GM12878 (cell line): ENCODE measurements around the gene EXOC4. TPM values are rescaled to one million over a fixed set of nuclear protein-coding genes. Genes with fewer than 3 reads are reported as not detected.

Experiments
- ATAC-seq: fragments of 200-7000 bp; cut with Tn5 transposase; 3 replicates; pipeline ENCODE4 v1.9.1; 2020; ENCODE audit warnings: mild to moderate bottlenecking, moderate library complexity
- BruUV-seq: library from RNA; stranded (reverse); fragments of 400-500 nt; replicated peaks from 2 replicates; lab custom pipeline; 2021; lab: Mats Ljungman, UMichigan
- CTCF ChIA-PET: fragments of 300-600 bp; sonication (Branson Sonifier 250); formaldehyde crosslinking; extraction: SDS; loops from one replicate; lab custom pipeline; 2021; ENCODE audit warnings: inconsistent platforms; lab: Yijun Ruan, JAX
- POLR2A ChIA-PET: fragments of 350-600 bp; formaldehyde crosslinking; extraction: SDS; loops from one replicate; lab custom pipeline; 2021; ENCODE audit warnings: inconsistent platforms; lab: Charles Lee
- RAD21 ChIA-PET: fragments of 300-600 bp; sonication (Branson Sonifier 250); formaldehyde crosslinking; loops from one replicate; lab custom pipeline; 2023; ENCODE audit warnings: antibody characterized with exemption; ENCODE audit not compliant: unreplicated experiment; lab: Charles Lee
- SMC1A ChIA-PET: fragments of 300-600 bp; sonication (Branson Sonifier 250); formaldehyde crosslinking; loops from one replicate; lab custom pipeline; 2023; ENCODE audit not compliant: unreplicated experiment, uncharacterized antibody; lab: Charles Lee
- DNase-seq: peaks from one replicate; pipeline ENCODE4 v3.0.0-alpha.2; 2011; ENCODE audit warnings: low read depth, low spot score
- FAIRE-seq: peaks from 3 replicates; lab custom pipeline; 2011; peaks lifted over from hg19 to GRCh38; lab: Jason Lieb, UNC
- H2AFZ ChIP-seq: 2 replicates; pipeline ENCODE4 v1.6.0; 2011; ENCODE audit warnings: low read depth, low read length, control low read depth; ENCODE audit not compliant: control insufficient read depth
- H3K27ac ChIP-seq: 2 replicates; pipeline ENCODE4 v1.5.1; 2011; ENCODE audit warnings: control low read depth; ENCODE audit not compliant: control insufficient read depth, insufficient read depth
- H3K27me3 ChIP-seq, 2 experiments: replicated peaks in 1 of 2; 2 replicates each; pipeline versions ENCODE4 v1.6.0 to v1.6.1; 2011; ENCODE audit warnings: low read length in 1 of 2; ENCODE audit not compliant: control insufficient read depth in 2 of 2, insufficient read depth in 2 of 2
- H3K36me3 ChIP-seq, 2 experiments: 2 replicates each; pipeline ENCODE4 v1.5.1; 2011; ENCODE audit warnings: low read length in 1 of 2; ENCODE audit not compliant: control insufficient read depth in 2 of 2, insufficient read depth in 2 of 2
- H3K4me1 ChIP-seq: 2 replicates; pipeline ENCODE4 v1.6.1; 2011; ENCODE audit warnings: mild to moderate bottlenecking, low read length, moderate library complexity, mixed read lengths; ENCODE audit not compliant: control insufficient read depth, insufficient read depth
- H3K4me2 ChIP-seq: 2 replicates; pipeline ENCODE4 v1.6.0; 2011; ENCODE audit warnings: control low read depth; ENCODE audit not compliant: control insufficient read depth, insufficient read depth
- H3K4me3 ChIP-seq: fragments of 200-600 bp; sonication (generic); 2 replicates; pipeline ENCODE4 v1.5.1; 2016
- H3K79me2 ChIP-seq: 2 replicates; pipeline ENCODE4 v1.6.0; 2011; ENCODE audit warnings: low read length; ENCODE audit not compliant: control insufficient read depth, insufficient read depth
- H3K9ac ChIP-seq: 2 replicates; pipeline ENCODE4 v1.8.0; 2011; ENCODE audit warnings: low read length, control low read depth, mixed read lengths; ENCODE audit not compliant: control insufficient read depth, insufficient read depth
- H3K9me3 ChIP-seq: replicated peaks from 3 replicates; pipeline ENCODE4 v1.5.1; 2011; ENCODE audit warnings: mild to moderate bottlenecking, low read length; ENCODE audit not compliant: control insufficient read depth, insufficient read depth
- H4K20me1 ChIP-seq: 2 replicates; pipeline ENCODE4 v1.6.0; 2011; ENCODE audit not compliant: control insufficient read depth, insufficient read depth
- CHD1 ChIP-seq: IDR thresholded peaks from 2 replicates; pipeline ENCODE4 v1.6.1; 2012; ENCODE audit warnings: low read depth, low read length, improper control_type of control experiment
- ESRRA ChIP-seq: IDR thresholded peaks from 2 replicates; pipeline ENCODE4 v1.6.1; 2012; ENCODE audit warnings: mild to moderate bottlenecking, low read length, improper control_type of control experiment
- HCFC1 ChIP-seq: fragments of 150-350 bp; IDR thresholded peaks from 2 replicates; pipeline ENCODE4 v1.6.1; 2014; ENCODE audit warnings: low read length
- JUND ChIP-seq: IDR thresholded peaks from 2 replicates; pipeline ENCODE4 v1.6.1; 2012; ENCODE audit warnings: low read depth, mild to moderate bottlenecking, low read length, improper control_type of control experiment, moderate library complexity
- MEF2A ChIP-seq: IDR thresholded peaks from 2 replicates; pipeline ENCODE4 v1.6.1; 2011; ENCODE audit warnings: low read depth, mild to moderate bottlenecking, low read length, moderate library complexity; ENCODE audit not compliant: insufficient read depth
- NBN ChIP-seq: fragments of 450-650 bp; IDR thresholded peaks from 2 replicates; pipeline ENCODE4 v1.6.1; 2016
- POU2F2 ChIP-seq: IDR thresholded peaks from 3 replicates; pipeline ENCODE4 v1.6.1; 2011; ENCODE audit warnings: low read depth, mild to moderate bottlenecking, low read length, borderline replicate concordance
- RBBP5 ChIP-seq: fragments of 200-600 bp; sonication (generic); conservative IDR thresholded peaks from 2 replicates; pipeline ENCODE4 v1.6.1; 2016
- SMAD5 ChIP-seq: IDR thresholded peaks from 2 replicates; pipeline ENCODE4 v1.6.1; 2016; ENCODE audit warnings: antibody characterized with exemption, low read depth
- SMARCA5 ChIP-seq: fragments of 450-650 bp; IDR thresholded peaks from 2 replicates; pipeline ENCODE4 v1.6.1; 2017; ENCODE audit warnings: mild to moderate bottlenecking
- TCF7 ChIP-seq: IDR thresholded peaks from 2 replicates; pipeline ENCODE4 v1.6.1; 2014; ENCODE audit warnings: antibody characterized with exemption, borderline replicate concordance
- ZSCAN29 ChIP-seq: fragments of 450-650 bp; IDR thresholded peaks from 2 replicates; pipeline ENCODE4 v1.6.1; 2017; ENCODE audit warnings: mild to moderate bottlenecking, moderate library complexity
- ZZZ3 ChIP-seq: IDR thresholded peaks from 2 replicates; pipeline ENCODE4 v1.6.1; 2011; ENCODE audit warnings: low read depth; ENCODE audit not compliant: control insufficient read depth, insufficient read length
- WGBS: methylation state at CpG from one replicate; pipeline ENCODE4 v1.1.6; 2016; ENCODE audit warnings: low lambda C conversion rate; ENCODE audit not compliant: insufficient replicate concordance, insufficient coverage; ENCODE audit errors: missing lambda C conversion rate; 5-methylcytosine and 5-hydroxymethylcytosine counted together
- in situ Hi-C: fragments of 300-500 bp; cut with MboI; formaldehyde crosslinking; loops from 9 replicates; pipeline ENCODE4 v1.14.3; 2018; ENCODE audit warnings: mixed read lengths
- intact Hi-C: fragments of 100-400 bp; cut with micrococcal nuclease; formaldehyde crosslinking; loops from one replicate; pipeline ENCODE4 v1.14.2; 2022; ENCODE audit not compliant: unreplicated experiment
- polyA plus RNA-seq, 11 experiments: library from polyadenylated mRNA; depleted of rRNA in 4 of 11; unstranded in 6 of 11; stranded (reverse) in 5 of 11; fragments of >200 nt; fragmentation: Nextera tagmentation in 4 of 11; fragmentation: Illumina TruSeq in 1 of 11; extraction: Ambion mirVana in 4 of 11; extraction: Trizol in 1 of 11; gene quantifications; 1 replicate in 1 of 11; 2 replicates in 10 of 11; pipeline versions ENCODE4 v1.2.1 to v1.2.3, GENCODE V29; 2011 to 2016; ENCODE audit warnings: inconsistent platforms in 2 of 11, missing spikeins in 2 of 11, low read depth in 1 of 11
- total RNA-seq, 4 experiments: library from RNA; depleted of rRNA in 3 of 4; stranded (reverse); fragments of >200 nt in 3 of 4; fragmentation: Illumina TruSeq in 1 of 4; extraction: Trizol in 1 of 4; gene quantifications; 2 replicates each; pipeline versions ENCODE4 v1.2.1 to v1.2.3, GENCODE V29; 2013 to 2021
- TF ChIP-seq, protein P1 (sequence below): fragments of 450-650 bp; IDR thresholded peaks from 2 replicates; pipeline ENCODE4 v1.6.1; 2018; ENCODE audit warnings: mild to moderate bottlenecking, low read depth, moderate library complexity; ENCODE audit not compliant: partially characterized antibody
- TF ChIP-seq, protein P2 (sequence below): fragments of 450-650 bp; formaldehyde crosslinking; IDR thresholded peaks from 2 replicates; pipeline ENCODE4 v1.4.0; 2020; ENCODE audit warnings: mild to moderate bottlenecking, moderate library complexity
- TF ChIP-seq, protein P3 (sequence below): fragments of 450-650 bp; formaldehyde crosslinking; IDR thresholded peaks from 2 replicates; pipeline ENCODE4 v1.5.0; 2022; ENCODE audit warnings: mild to moderate bottlenecking, missing genetic modification characterization

EXOC4 gene
- total and polyA plus RNA-seq, 10 of the 15 experiments (the other 5 are each of a cell fraction or from before 2014, with no cell fraction given): 13.2 to 44.5 (median 29.6) TPM

DNA sequence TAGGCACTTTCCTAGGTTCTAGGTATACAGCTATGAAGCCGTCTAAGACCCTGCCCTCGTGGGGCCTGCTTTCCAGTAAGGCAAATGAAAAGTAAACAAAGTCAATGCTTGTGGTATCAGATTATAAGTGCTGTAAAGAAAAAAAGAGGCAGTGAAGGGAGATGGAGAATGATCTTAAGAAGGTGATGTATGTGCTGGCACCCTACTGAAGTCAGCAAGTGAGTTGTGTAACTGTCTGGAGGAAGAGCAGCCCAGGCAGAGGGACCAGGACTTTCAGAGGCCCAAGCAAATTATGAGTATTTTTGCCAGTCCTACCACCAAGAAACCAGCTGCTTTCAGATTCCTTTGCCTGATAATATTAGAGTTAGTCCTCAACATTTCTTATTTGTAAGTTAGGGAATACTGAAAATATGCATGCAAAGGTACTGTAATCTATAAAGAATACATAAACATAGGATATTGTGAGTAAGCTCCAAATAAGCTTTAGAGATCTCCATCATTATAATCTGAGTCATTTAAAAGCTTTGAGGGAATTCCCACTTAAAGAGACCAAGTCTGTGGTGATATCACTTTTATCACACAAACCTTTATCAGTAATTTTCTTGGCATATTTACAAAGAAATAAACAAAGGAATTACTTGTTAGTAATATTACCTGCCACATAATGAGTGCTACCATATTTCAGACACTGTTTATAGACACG lies 545.1 kb downstream of the EXOC4 start:
- ChIA-PET POLR2A (no interaction called here), RAD21 (interaction anchor here (0.5 kb wide), 1 partner anchor 24 kb away, joined by 3 read pairs; no protein-coding TSS in a partner anchor), SMC1A (interaction anchor here (1.3 kb wide), 1 partner anchor 18 kb away, joined by 3 read pairs; no protein-coding TSS in a partner anchor), CTCF (no interaction called here)
- Histone ChIP-seq H3K4me2 (no peak overlapping the region), H3K4me1 (no peaks in the 10 kb centered on the region), H3K9ac (no peak overlapping the region), H3K27ac (no peak overlapping the region), H3K9me3 (no peaks in the 10 kb centered on the region), H2AFZ (no peak overlapping the region), H3K4me3 (no peak overlapping the region), H3K79me2 (no peaks in the 10 kb centered on the region), H3K27me3 (no peaks in the 10 kb centered on the region), H4K20me1 (no peaks in the 10 kb centered on the region), H3K36me3 (no peaks in the 10 kb centered on the region)
- intact Hi-C loops: no loop called here
- no TSS peak for BruUV-seq
- no peak for DNase-seq
- in situ Hi-C loops: no loop called here
- no peak for FAIRE-seq
- 80% methylated on average over 3 of the region's 3 CpGs for WGBS
- ATAC-seq: no peak
- no peak for TF ChIP-seq ESRRA
- TF ChIP-seq, protein P1, sequence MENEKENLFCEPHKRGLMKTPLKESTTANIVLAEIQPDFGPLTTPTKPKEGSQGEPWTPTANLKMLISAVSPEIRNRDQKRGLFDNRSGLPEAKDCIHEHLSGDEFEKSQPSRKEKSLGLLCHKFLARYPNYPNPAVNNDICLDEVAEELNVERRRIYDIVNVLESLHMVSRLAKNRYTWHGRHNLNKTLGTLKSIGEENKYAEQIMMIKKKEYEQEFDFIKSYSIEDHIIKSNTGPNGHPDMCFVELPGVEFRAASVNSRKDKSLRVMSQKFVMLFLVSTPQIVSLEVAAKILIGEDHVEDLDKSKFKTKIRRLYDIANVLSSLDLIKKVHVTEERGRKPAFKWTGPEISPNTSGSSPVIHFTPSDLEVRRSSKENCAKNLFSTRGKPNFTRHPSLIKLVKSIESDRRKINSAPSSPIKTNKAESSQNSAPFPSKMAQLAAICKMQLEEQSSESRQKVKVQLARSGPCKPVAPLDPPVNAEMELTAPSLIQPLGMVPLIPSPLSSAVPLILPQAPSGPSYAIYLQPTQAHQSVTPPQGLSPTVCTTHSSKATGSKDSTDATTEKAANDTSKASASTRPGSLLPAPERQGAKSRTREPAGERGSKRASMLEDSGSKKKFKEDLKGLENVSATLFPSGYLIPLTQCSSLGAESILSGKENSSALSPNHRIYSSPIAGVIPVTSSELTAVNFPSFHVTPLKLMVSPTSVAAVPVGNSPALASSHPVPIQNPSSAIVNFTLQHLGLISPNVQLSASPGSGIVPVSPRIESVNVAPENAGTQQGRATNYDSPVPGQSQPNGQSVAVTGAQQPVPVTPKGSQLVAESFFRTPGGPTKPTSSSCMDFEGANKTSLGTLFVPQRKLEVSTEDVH: no peak
- no peak for TF ChIP-seq SMARCA5
- no peak for TF ChIP-seq POU2F2
- TF ChIP-seq, protein P2, sequence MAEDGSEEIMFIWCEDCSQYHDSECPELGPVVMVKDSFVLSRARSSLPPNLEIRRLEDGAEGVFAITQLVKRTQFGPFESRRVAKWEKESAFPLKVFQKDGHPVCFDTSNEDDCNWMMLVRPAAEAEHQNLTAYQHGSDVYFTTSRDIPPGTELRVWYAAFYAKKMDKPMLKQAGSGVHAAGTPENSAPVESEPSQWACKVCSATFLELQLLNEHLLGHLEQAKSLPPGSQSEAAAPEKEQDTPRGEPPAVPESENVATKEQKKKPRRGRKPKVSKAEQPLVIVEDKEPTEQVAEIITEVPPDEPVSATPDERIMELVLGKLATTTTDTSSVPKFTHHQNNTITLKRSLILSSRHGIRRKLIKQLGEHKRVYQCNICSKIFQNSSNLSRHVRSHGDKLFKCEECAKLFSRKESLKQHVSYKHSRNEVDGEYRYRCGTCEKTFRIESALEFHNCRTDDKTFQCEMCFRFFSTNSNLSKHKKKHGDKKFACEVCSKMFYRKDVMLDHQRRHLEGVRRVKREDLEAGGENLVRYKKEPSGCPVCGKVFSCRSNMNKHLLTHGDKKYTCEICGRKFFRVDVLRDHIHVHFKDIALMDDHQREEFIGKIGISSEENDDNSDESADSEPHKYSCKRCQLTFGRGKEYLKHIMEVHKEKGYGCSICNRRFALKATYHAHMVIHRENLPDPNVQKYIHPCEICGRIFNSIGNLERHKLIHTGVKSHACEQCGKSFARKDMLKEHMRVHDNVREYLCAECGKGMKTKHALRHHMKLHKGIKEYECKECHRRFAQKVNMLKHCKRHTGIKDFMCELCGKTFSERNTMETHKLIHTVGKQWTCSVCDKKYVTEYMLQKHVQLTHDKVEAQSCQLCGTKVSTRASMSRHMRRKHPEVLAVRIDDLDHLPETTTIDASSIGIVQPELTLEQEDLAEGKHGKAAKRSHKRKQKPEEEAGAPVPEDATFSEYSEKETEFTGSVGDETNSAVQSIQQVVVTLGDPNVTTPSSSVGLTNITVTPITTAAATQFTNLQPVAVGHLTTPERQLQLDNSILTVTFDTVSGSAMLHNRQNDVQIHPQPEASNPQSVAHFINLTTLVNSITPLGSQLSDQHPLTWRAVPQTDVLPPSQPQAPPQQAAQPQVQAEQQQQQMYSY: no peak
- TF ChIP-seq HCFC1: no peak
- TF ChIP-seq, protein P3, sequence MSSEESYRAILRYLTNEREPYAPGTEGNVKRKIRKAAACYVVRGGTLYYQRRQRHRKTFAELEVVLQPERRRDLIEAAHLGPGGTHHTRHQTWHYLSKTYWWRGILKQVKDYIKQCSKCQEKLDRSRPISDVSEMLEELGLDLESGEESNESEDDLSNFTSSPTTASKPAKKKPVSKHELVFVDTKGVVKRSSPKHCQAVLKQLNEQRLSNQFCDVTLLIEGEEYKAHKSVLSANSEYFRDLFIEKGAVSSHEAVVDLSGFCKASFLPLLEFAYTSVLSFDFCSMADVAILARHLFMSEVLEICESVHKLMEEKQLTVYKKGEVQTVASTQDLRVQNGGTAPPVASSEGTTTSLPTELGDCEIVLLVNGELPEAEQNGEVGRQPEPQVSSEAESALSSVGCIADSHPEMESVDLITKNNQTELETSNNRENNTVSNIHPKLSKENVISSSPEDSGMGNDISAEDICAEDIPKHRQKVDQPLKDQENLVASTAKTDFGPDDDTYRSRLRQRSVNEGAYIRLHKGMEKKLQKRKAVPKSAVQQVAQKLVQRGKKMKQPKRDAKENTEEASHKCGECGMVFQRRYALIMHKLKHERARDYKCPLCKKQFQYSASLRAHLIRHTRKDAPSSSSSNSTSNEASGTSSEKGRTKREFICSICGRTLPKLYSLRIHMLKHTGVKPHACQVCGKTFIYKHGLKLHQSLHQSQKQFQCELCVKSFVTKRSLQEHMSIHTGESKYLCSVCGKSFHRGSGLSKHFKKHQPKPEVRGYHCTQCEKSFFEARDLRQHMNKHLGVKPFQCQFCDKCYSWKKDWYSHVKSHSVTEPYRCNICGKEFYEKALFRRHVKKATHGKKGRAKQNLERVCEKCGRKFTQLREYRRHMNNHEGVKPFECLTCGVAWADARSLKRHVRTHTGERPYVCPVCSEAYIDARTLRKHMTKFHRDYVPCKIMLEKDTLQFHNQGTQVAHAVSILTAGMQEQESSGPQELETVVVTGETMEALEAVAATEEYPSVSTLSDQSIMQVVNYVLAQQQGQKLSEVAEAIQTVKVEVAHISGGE (CRISPR knock-in tag): no peak
- no peak for TF ChIP-seq NBN
- TF ChIP-seq ZZZ3: no peak
- TF ChIP-seq TCF7: no peak
- no peak for TF ChIP-seq ZSCAN29
- no peak for TF ChIP-seq JUND
- TF ChIP-seq RBBP5: no peak
- TF ChIP-seq CHD1: no peak
- no peak for TF ChIP-seq SMAD5
- no peak for TF ChIP-seq MEF2A
